ENCODE results near the gene CCDC159.
"Not testable (repeated sequence)": the region's sequence is repeated elsewhere in the genome, so short reads cannot be mapped to it uniquely, and the experiment has no call there.

DNA sequence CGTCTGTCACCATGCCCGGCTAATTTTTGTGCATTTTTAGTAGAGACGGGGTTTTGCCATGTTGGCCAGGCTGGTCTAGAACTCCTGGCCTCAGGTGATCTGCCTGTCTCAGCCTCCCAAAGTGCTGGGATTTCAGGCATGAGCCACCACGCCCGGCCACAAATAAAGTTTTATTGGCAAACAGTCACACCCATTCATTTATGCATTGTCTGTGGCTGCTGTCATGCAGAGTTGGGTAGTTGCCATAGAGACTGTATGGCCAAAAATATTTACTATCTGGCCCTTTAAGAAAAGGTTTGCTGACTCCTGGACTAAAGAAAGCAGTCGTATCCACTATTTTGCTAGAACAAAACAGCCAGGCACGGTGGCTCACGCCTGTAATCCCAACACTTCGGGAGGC, 12.5 kb upstream of the CCDC159 start:
- not testable (repeated sequence) for TF ChIP-seq POLR2A (IDR thresholded peaks at IDR 0.05)
- TF ChIP-seq, protein P1, sequence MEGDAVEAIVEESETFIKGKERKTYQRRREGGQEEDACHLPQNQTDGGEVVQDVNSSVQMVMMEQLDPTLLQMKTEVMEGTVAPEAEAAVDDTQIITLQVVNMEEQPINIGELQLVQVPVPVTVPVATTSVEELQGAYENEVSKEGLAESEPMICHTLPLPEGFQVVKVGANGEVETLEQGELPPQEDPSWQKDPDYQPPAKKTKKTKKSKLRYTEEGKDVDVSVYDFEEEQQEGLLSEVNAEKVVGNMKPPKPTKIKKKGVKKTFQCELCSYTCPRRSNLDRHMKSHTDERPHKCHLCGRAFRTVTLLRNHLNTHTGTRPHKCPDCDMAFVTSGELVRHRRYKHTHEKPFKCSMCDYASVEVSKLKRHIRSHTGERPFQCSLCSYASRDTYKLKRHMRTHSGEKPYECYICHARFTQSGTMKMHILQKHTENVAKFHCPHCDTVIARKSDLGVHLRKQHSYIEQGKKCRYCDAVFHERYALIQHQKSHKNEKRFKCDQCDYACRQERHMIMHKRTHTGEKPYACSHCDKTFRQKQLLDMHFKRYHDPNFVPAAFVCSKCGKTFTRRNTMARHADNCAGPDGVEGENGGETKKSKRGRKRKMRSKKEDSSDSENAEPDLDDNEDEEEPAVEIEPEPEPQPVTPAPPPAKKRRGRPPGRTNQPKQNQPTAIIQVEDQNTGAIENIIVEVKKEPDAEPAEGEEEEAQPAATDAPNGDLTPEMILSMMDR (IDR thresholded peaks at IDR 0.05): not testable (repeated sequence)

Measured in right lobe of liver (tissue), 4 donors.